ACHN (cell line): Measurements from ENCODE around the gene TRIOBP.

ENCODE experiments used
- DNase-seq: peaks from one replicate; pipeline ENCODE4 v3.0.0-alpha.2; 2015
- in situ Hi-C: cut with HindIII; loops from 2 replicates; pipeline ENCODE4 v1.10.0; 2017; ENCODE audit warnings: low sequenced_read_pairs, low pct_ligation_motif_present, low pct_unique_long_range_greater_than_20kb

The TRIOBP gene

GRCh38 chr22:37760152-37760551 is 63.3 kb downstream of the TRIOBP start:
- DNase-seq: no peak
- in situ Hi-C loops: no loop called here

GRCh38 chr22:37762389-37762836 is 65.6 kb downstream of the TRIOBP start:
- in situ Hi-C loops: no loop called here
- no peak for DNase-seq

GRCh38 chr22:37763012-37763411 is 66.2 kb downstream of the TRIOBP start:
- in situ Hi-C loops: no loop called here
- no peak for DNase-seq

- in situ Hi-C loops: no loop called here
Observed at GRCh38 chr22:37763652-37764051, 66.8 kb downstream of the TRIOBP start.

GRCh38 chr22:37764622-37765021 is 67.8 kb downstream of the TRIOBP start:
- in situ Hi-C loops: no loop called here
- DNase-seq: no peak

More at GRCh38 chr22:37763652-37764051, 66.8 kb downstream of the TRIOBP start:
- no peak for DNase-seq

GRCh38 chr22:37765498-37765897 is 68.7 kb downstream of the TRIOBP start:
- DNase-seq: no peak
- in situ Hi-C loops: no loop called here

- in situ Hi-C loops: no loop called here
Observed at GRCh38 chr22:37765953-37766576, 69.2 kb downstream of the TRIOBP start.

GRCh38 chr22:37768273-37768672 is 71.4 kb downstream of the TRIOBP start:
- DNase-seq: no peak
- in situ Hi-C loops: no loop called here

More at GRCh38 chr22:37765953-37766576, 69.2 kb downstream of the TRIOBP start:
- no peak for DNase-seq

GRCh38 chr22:37769056-37769455 is 72.2 kb downstream of the TRIOBP start:
- DNase-seq: no peak
- in situ Hi-C loops: no loop called here

- no peak for DNase-seq
- in situ Hi-C loops: no loop called here
Observed at GRCh38 chr22:37771081-37771480, 74.2 kb downstream of the TRIOBP start.

GRCh38 chr22:37771702-37772427 is 75.0 kb downstream of the TRIOBP start:
- DNase-seq: no peak
- in situ Hi-C loops: no loop called here

- in situ Hi-C loops: no loop called here
- DNase-seq: no peak
Observed at GRCh38 chr22:37774728-37775127, 77.9 kb downstream of the TRIOBP start.

- in situ Hi-C loops: no loop called here
- no peak for DNase-seq
Observed at GRCh38 chr22:37775785-37776638, 79.2 kb downstream of the TRIOBP start.

GRCh38 chr22:37776639-37777005 is 79.8 kb downstream of the TRIOBP start:
- in situ Hi-C loops: no loop called here
- DNase-seq: no peak

- in situ Hi-C loops: no loop called here
- DNase-seq: peak; percentile 88
Observed at GRCh38 chr22:37777122-37777687, 80.4 kb downstream of the TRIOBP start.

- in situ Hi-C loops: no loop called here
- DNase-seq: no peak
Observed at GRCh38 chr22:37778370-37779009, 81.6 kb downstream of the TRIOBP start.

GRCh38 chr22:37781434-37782059 is 84.7 kb downstream of the TRIOBP start:
- in situ Hi-C loops: no loop called here

More at GRCh38 chr22:37781434-37782059, 84.7 kb downstream of the TRIOBP start:
- DNase-seq: peak; percentile 24
